Measurements from ENCODE around the gene DDB1. TPM values are rescaled to one million over a fixed set of nuclear protein-coding genes. Genes with fewer than 3 reads are reported as not detected.

The DDB1 gene
- total and polyA plus RNA-seq, 2 of the 13 experiments (the other 11 are each of a cell fraction or from before 2014, with no cell fraction given) = 217 to 266 TPM

DNA sequence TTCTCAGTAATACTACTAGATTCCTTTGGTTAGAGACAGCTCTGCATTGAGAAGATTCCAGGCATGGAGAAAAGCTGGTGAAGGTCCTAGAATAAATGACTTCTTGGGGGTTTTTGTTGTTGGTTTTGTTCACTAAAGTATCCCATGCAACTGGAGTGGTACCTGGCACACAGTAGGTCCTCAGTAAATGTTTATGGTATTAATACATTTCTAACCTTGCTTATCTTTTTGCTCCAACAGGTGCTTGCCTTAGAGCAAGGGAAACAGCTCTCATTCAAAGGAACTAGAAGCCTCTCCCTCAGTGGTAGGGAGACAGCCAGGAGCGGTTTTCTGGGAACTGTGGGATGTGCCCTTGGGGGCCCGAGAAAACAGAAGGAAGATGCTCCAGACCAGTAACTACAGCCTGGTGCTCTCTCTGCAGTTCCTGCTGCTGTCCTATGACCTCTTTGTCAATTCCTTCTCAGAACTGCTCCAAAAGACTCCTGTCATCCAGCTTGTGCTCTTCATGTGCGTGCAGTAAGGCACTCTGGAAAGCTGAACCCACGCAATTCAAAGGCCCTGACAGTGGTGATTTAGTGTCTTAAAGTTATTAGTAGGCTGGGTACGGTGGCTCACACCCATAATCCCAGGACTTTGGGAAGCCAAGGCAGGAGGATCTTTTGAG, 31.2 kb upstream of the DDB1 start:
- in situ Hi-C loops (cut with HindIII; ENCODE audit: extremely low pct_ligation_motif_present, low pct_unique_long_range_greater_than_20kb) = no loop called here
- WGBS (ENCODE audit: low lambda C conversion rate) = 96% methylated on average over 5 of the region's 5 CpGs
- H3K4me2 ChIP-seq (ENCODE audit: low read depth, low read length) = peak overlapping the region; percentile 81; the same call in 1 of the 2 replicates
- BruUV-seq (replicated peaks) = no TSS peak
- no peak for FAIRE-seq
- no peak overlapping the region for H3K9ac ChIP-seq (ENCODE audit: insufficient read depth, low read depth, low read length)
- no peak overlapping the region for H3K27ac ChIP-seq (ENCODE audit: extremely low read length, insufficient read depth, low read length)
- no peak for ATAC-seq
- H3K36me3 ChIP-seq (replicated peaks in 1 of 2; ENCODE audit: control insufficient read depth in 1 of 2, insufficient read depth in 2 of 2, low read length in 2 of 2) = peaks cover 9 to 42% of the 10 kb centered on the region in 2 experiments
- intact Hi-C loops (cut with micrococcal nuclease; ENCODE audit: unreplicated experiment) = no loop called here
- ChIA-PET POLR2A (interaction anchor here (4.2 to 9.9 kb wide), 2 partner anchors 29 kb away, joined by 64 to 146 read pairs; partner anchors contain the start of genes DDB1, TKFC and TMEM216), CTCF (ENCODE audit: low intra/inter-chr PET ratio, low total read pairs) (no interaction called here)
- H4K20me1 ChIP-seq (ENCODE audit: insufficient read depth, low read length) = no peaks in the 10 kb centered on the region
- H3K79me2 ChIP-seq (ENCODE audit: insufficient read depth, low read length) = peaks cover 17% of the 10 kb centered on the region
- no peak for DNase-seq (ENCODE audit: low spot score)
- TF ChIP-seq ZKSCAN1 (IDR thresholded peaks at IDR 0.05; ENCODE audit: low read length) (peak; percentile 63), MIXL1 (CRISPR knock-in tag; IDR thresholded peaks at IDR 0.05) (no peak)
- no peaks in the 10 kb centered on the region; a peak in 1 of 5 replicates for H3K27me3 ChIP-seq (ENCODE audit: control insufficient read depth in 1 of 2, insufficient read depth in 2 of 2, low read length in 2 of 2)
- H3K9me3 ChIP-seq (ENCODE audit: low read length) = no peaks in the 10 kb centered on the region
- H3K4me1 ChIP-seq (ENCODE audit: insufficient read depth, low read length) = peaks cover 32% of the 10 kb centered on the region
- no peak overlapping the region; a peak in 1 of 6 replicates for H3K4me3 ChIP-seq (replicated peaks in 1 of 3; ENCODE audit: insufficient read depth in 1 of 3, low read depth in 2 of 3, low read length in 3 of 3)
- no peak overlapping the region for H2AFZ ChIP-seq (ENCODE audit: low read length)

- no peak for FAIRE-seq
- peak overlapping the region; percentile 98 for H3K9ac ChIP-seq (ENCODE audit: insufficient read depth, low read depth, low read length)
- peaks cover 7 to 29% of the 10 kb centered on the region in 2 experiments for H3K36me3 ChIP-seq (replicated peaks in 1 of 2; ENCODE audit: control insufficient read depth in 1 of 2, insufficient read depth in 2 of 2, low read length in 2 of 2)
- H3K27ac ChIP-seq (ENCODE audit: extremely low read length, insufficient read depth, low read length) = peak overlapping the region; percentile 98
- ChIA-PET CTCF (ENCODE audit: low intra/inter-chr PET ratio, low total read pairs) (no interaction called here), POLR2A (interaction anchor here (0.8 to 9.9 kb wide), 19 partner anchors 8 to 68 kb away, joined by 3 to 146 read pairs (median 12); partner anchors contain the start of genes CPSF7, DDB1, SDHAF2 and TKFC)
- H4K20me1 ChIP-seq (ENCODE audit: insufficient read depth, low read length) = no peaks in the 10 kb centered on the region
- WGBS (ENCODE audit: low lambda C conversion rate) = 0% methylated on average over 7 of the region's 12 CpGs
- peaks cover 17% of the 10 kb centered on the region for H3K79me2 ChIP-seq (ENCODE audit: insufficient read depth, low read length)
- intact Hi-C loops (cut with micrococcal nuclease; ENCODE audit: unreplicated experiment) = loop anchor here (2.0 kb wide), 1 partner anchor 28 kb away; no protein-coding TSS in a partner anchor
- H3K9me3 ChIP-seq (ENCODE audit: low read length) = no peaks in the 10 kb centered on the region
- in situ Hi-C loops (cut with HindIII; ENCODE audit: extremely low pct_ligation_motif_present, low pct_unique_long_range_greater_than_20kb) = no loop called here
- peaks cover 30% of the 10 kb centered on the region for H3K4me1 ChIP-seq (ENCODE audit: insufficient read depth, low read length)
- peak overlapping the region; percentile 32 for H2AFZ ChIP-seq (ENCODE audit: low read length)
- peak; percentile 20 for ATAC-seq
- TSS peak; percentile 72 for BruUV-seq (replicated peaks)
- no peaks in the 10 kb centered on the region; a peak in 1 of 5 replicates for H3K27me3 ChIP-seq (ENCODE audit: control insufficient read depth in 1 of 2, insufficient read depth in 2 of 2, low read length in 2 of 2)
- peak overlapping the region; percentile 74 to 80 (median 80) for H3K4me3 ChIP-seq (replicated peaks in 1 of 3; ENCODE audit: insufficient read depth in 1 of 3, low read depth in 2 of 3, low read length in 3 of 3)
- DNase-seq (ENCODE audit: low spot score) = peak; percentile 35
- H3K4me2 ChIP-seq (ENCODE audit: low read depth, low read length) = peak overlapping the region; percentile 81
- TF ChIP-seq SETDB1 (CRISPR knock-in tag; IDR thresholded peaks at IDR 0.05; ENCODE audit: borderline replicate concordance) (no peak), MXD4 (CRISPR knock-in tag; IDR thresholded peaks at IDR 0.05) (no peak), ZSCAN22 (CRISPR knock-in tag; IDR thresholded peaks at IDR 0.05) (no peak), POGZ (CRISPR knock-in tag; IDR thresholded peaks at IDR 0.05) (no peak), ZNF230 (CRISPR knock-in tag; IDR thresholded peaks at IDR 0.05) (no peak), PHB2 (IDR thresholded peaks at IDR 0.05; ENCODE audit: partially characterized antibody) (no peak), GFI1 (CRISPR knock-in tag; IDR thresholded peaks at IDR 0.05; ENCODE audit: borderline replicate concordance) (no peak), FOXA3 (CRISPR knock-in tag; IDR thresholded peaks at IDR 0.05) (no peak), ZNF572 (CRISPR knock-in tag; IDR thresholded peaks at IDR 0.05) (no peak), RORA (CRISPR knock-in tag; IDR thresholded peaks at IDR 0.05) (no peak), POLR2G (IDR thresholded peaks at IDR 0.05; ENCODE audit: low read depth, low read length) (no peak), ARID2 (CRISPR knock-in tag; IDR thresholded peaks at IDR 0.05; ENCODE audit: borderline replicate concordance) (0 out of 2 replicates have a peak, but pooled peaks have one; percentile 1)
- TF ChIP-seq, protein P1, sequence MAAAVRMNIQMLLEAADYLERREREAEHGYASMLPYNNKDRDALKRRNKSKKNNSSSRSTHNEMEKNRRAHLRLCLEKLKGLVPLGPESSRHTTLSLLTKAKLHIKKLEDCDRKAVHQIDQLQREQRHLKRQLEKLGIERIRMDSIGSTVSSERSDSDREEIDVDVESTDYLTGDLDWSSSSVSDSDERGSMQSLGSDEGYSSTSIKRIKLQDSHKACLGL (CRISPR knock-in tag; IDR thresholded peaks at IDR 0.05) = no peak
- TF ChIP-seq, protein P2, sequence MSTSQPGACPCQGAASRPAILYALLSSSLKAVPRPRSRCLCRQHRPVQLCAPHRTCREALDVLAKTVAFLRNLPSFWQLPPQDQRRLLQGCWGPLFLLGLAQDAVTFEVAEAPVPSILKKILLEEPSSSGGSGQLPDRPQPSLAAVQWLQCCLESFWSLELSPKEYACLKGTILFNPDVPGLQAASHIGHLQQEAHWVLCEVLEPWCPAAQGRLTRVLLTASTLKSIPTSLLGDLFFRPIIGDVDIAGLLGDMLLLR (CRISPR knock-in tag; IDR thresholded peaks at IDR 0.05) = no peak
- TF ChIP-seq, protein P3, sequence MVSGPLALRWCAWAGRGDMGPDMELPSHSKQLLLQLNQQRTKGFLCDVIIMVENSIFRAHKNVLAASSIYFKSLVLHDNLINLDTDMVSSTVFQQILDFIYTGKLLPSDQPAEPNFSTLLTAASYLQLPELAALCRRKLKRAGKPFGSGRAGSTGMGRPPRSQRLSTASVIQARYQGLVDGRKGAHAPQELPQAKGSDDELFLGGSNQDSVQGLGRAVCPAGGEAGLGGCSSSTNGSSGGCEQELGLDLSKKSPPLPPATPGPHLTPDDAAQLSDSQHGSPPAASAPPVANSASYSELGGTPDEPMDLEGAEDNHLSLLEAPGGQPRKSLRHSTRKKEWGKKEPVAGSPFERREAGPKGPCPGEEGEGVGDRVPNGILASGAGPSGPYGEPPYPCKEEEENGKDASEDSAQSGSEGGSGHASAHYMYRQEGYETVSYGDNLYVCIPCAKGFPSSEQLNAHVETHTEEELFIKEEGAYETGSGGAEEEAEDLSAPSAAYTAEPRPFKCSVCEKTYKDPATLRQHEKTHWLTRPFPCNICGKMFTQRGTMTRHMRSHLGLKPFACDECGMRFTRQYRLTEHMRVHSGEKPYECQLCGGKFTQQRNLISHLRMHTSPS (CRISPR knock-in tag; IDR thresholded peaks at IDR 0.05; ENCODE audit: low read depth) = no peak
These were observed 29.6 kb upstream of the DDB1 start for GRCh38 chr11:61362542-61362875.
